ENCODE results near the gene ZNF792. TPM values are rescaled to one million over a fixed set of nuclear protein-coding genes. Genes with fewer than 3 reads are reported as not detected.

The ZNF792 gene
- total and polyA plus RNA-seq, 2 donors (not counting 1 experiment from before 2014, with no cell fraction given), result 3.8 to 11.2 TPM

GRCh38 chr19:35013041-35013819 is 49.2 kb upstream of the ZNF792 start:
- H3K4me1 Mint-ChIP-seq, result peaks cover 25% of the 10 kb centered on the region

More at GRCh38 chr19:35013041-35013819, 49.2 kb upstream of the ZNF792 start:
- Histone ChIP-seq H3K9ac (ENCODE audit: low read length) (no peak overlapping the region), H3K4me1 (ENCODE audit: control insufficient read depth in 2 of 2, insufficient read depth in 2 of 2, low read length in 2 of 2) (peaks cover 17 to 31% of the 10 kb centered on the region in 2 donors), H2AFZ (ENCODE audit: insufficient read depth, low read depth, low read length, poor library complexity, severe bottlenecking) (no peak overlapping the region), H3K27me3 (replicated peaks in 1 of 4; ENCODE audit: control extremely low read depth in 1 of 4, control insufficient read depth in 3 of 4, insufficient read depth in 4 of 4, low read length in 3 of 4) (no peaks in the 10 kb centered on the region), H3K4me2 (replicated peaks; ENCODE audit: low read depth, low read length, poor library complexity, severe bottlenecking) (peak overlapping the region; percentile 49), H4K20me1 (ENCODE audit: control insufficient read depth, insufficient read depth, low read length, poor library complexity, severe bottlenecking) (peaks cover 19% of the 10 kb centered on the region), H3K79me2 (ENCODE audit: control insufficient read depth, insufficient read depth, low read length) (peaks cover 3% of the 10 kb centered on the region), H3K27ac (ENCODE audit: low read length in 2 of 2) (peak overlapping the region in 1 of 2 donors; percentile 42), H3K36me3 (replicated peaks in 1 of 2; ENCODE audit: control extremely low read depth in 1 of 2, control insufficient read depth in 1 of 2, extremely low read depth in 1 of 2, insufficient read depth in 2 of 2, low read length in 1 of 2) (peaks cover 1 to 62% of the 10 kb centered on the region in 2 experiments), H3K4me3 (ENCODE audit: control extremely low read depth in 1 of 5, extremely low read depth in 1 of 5, insufficient read depth in 1 of 5, low read depth in 2 of 5, low read length in 4 of 5) (no peak overlapping the region), H3K9me3 (ENCODE audit: control extremely low read depth in 1 of 3, control insufficient read depth in 2 of 3, insufficient read depth in 1 of 3, low read length in 2 of 3) (no peaks in the 10 kb centered on the region)
- ATAC-seq (ENCODE audit: low read depth), result peak; percentile 95
- peak; percentile 97 for TF ChIP-seq CTCF (IDR thresholded peaks at IDR 0.05)
- TF ChIP-seq EZH2 (IDR thresholded peaks at IDR 0.05; ENCODE audit: borderline replicate concordance, insufficient read depth, low read depth, low read length, poor library complexity, severe bottlenecking), result no peak
- Mint-ChIP-seq H3K4me3 (peak overlapping the region; percentile 43), H3K27me3 (no peaks in the 10 kb centered on the region), H3K9me3 (ENCODE audit: insufficient read depth) (no peaks in the 10 kb centered on the region), H3K27ac (peak overlapping the region; percentile 76)
- ChIA-PET POLR2A (no interaction called here), CTCF (interaction anchor here (0.8 to 5.9 kb wide), 9 partner anchors 10 to 175 kb away, joined by 3 to 71 read pairs (median 6); partner anchors contain the start of genes ZNF30 and ZNF792)
- peak; percentile 82 for DNase-seq
- intact Hi-C loops (cut with micrococcal nuclease), result loop anchor here (1.0 to 2.0 kb wide), 2 partner anchors 40 to 174 kb away; no protein-coding TSS in a partner anchor
- 62% methylated on average over 24 of the region's 32 CpGs for WGBS (ENCODE audit: insufficient coverage)

Data from B cell (primary cell).